ENCODE results near the gene HLA-DQB2.

HLA-DQB2 gene

DNA sequence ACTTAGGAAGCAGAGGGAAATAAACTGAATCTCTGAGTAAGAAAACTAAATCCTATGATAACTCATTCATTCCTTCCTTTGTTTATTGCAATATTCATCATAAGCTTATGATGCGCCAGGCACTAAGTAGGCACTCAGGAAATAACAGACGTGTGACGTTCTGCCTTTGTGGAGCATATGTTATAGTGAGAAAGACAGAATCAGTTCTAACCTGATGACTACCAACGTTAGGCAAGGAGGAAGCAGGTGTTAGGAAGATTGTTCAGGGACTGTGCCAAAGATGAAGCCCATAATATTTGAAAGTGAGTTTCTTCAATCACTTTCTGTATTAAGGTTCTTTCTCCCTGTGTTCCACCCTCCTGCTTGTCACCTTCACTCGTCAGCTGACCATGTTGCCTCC is 18.6 kb downstream of the HLA-DQB2 start:
- no peak for FAIRE-seq

DNA sequence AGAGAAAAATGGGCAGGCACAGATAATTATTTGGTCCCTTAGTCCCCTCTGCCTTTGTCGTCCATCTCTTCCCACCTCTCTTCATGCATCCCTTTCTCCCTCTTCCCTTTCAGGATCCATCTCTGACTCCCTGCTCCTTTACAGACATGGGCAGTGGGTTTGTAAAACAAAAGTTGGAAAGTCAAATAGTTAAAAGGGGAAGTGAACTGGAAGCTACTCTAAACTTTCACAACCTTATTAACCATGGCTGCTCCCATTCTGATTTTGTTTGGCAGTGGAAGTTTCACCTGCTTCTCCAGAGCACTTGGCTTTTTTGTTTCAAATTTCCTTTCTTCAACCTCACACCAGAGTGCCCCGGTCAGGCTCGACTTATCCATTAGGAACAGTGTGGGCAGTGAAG is 21.0 kb downstream of the HLA-DQB2 start:
- FAIRE-seq, result no peak

- no peak for FAIRE-seq
Observed at GRCh38 chr6:32741031-32741960, 22.0 kb downstream of the HLA-DQB2 start, which contains the start of gene HLA-DQA2. TSS of gene HLA-DQA2 (plus strand) at chr6:32741391. CDS start at chr6:32741444, 53 bp downstream.

GRCh38 chr6:32738126-32738525 is 25.2 kb downstream of the HLA-DQB2 start:
- no peak for FAIRE-seq

GRCh38 chr6:32718879-32719278 is 44.5 kb downstream of the HLA-DQB2 start:
- FAIRE-seq, result no peak

- no peak for FAIRE-seq
Observed at GRCh38 chr6:32716396-32716795, 46.9 kb downstream of the HLA-DQB2 start.

DNA sequence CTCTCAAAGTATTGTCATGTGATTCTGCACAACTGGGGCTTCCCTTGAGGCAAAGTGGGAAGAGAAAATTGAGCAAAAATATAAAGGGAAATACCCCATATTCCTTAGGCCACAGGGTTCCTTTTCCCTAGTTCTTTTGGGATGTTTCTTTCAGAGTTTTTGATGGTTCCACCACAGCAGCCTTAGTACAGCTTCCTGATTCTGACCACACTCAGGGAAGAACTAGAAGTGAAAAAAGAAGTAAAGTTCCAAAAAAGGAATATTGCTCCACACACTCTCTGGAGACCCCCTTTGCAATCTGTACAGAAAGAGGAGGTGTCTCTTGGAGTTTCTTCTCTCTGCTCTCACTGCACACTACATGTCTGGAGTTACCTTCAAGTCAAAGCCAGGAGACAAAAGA is 50.1 kb downstream of the HLA-DQB2 start:
- no peak for FAIRE-seq

DNA sequence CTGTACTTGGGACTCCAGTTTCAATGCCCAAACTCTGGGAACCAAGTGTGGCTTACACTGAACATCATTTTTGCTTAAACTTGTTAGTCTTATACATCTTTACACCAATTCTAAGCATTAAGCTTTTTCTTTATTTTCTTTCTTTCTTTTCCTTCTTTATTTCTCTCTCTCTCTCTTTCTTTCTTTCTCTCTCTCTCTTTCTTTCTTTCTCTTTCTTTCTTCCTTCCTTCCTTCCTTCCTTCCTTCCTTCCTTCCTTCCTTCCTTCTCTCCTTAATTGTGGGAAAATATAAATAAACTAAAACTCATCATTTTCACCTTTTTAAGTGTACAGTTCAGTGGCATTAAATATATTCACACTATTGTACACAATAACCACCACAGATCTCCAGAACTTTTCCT is 53.7 kb downstream of the HLA-DQB2 start:
- no peak for FAIRE-seq
